MV-4-11 (cell line): ENCODE measurements around the gene MECR.

Experiments used
- DNase-seq: peaks from one replicate; lab custom pipeline; 2025; lab: John Stamatoyannopoulos, UW

MECR gene

DNA sequence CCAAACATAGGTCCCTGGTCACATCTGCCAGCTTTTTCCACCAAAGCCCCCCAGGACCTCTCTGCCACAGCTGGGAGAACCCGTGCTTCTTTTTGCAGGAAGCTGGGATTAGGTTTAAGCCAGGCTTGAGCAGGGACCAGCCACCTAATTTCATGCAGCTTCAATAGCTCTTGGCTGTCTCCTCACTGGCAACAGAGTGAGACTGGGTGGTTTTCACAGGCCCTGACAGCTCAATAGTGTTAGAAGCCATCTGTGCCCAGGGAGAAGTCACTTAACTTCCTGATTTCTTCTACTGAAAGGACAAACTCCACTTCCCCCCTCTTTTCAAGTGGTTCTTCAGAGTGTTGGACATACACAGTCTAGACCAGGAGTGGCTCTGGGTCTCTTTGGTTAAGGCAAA is 28.7 kb downstream of the MECR start:
- peak; percentile 83 for DNase-seq

DNA sequence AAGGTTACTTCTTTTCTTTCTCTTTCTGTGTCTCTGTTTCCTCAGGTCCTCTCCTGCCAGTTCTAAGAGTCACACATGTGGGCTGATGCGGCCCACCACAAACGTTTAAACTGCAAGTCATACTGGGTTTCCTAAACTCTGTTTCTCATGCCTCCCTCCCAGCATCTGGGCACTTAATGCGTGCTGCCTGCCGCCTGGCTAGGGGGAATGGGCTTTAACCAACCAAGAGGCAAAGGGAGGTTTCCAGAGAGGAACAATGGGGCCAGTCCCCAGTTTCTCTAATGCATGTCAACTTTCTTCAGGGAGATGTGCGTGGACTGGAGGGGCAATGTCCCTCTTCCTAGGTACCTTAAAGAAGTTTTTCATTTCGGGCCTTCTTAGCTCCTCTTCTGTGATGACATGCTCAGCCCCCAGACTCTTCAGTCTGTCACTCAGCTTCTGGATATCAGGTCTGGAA is 29.1 kb downstream of the MECR start:
- DNase-seq = peak; percentile 44

- DNase-seq = no peak
Measured at GRCh38 chr1:29200906-29201594, 29.7 kb downstream of the MECR start.

- no peak for DNase-seq
Measured at GRCh38 chr1:29197993-29198392, 32.7 kb downstream of the MECR start.

GRCh38 chr1:29197590-29197924 is 33.2 kb downstream of the MECR start:
- peak; percentile 11 for DNase-seq

DNA sequence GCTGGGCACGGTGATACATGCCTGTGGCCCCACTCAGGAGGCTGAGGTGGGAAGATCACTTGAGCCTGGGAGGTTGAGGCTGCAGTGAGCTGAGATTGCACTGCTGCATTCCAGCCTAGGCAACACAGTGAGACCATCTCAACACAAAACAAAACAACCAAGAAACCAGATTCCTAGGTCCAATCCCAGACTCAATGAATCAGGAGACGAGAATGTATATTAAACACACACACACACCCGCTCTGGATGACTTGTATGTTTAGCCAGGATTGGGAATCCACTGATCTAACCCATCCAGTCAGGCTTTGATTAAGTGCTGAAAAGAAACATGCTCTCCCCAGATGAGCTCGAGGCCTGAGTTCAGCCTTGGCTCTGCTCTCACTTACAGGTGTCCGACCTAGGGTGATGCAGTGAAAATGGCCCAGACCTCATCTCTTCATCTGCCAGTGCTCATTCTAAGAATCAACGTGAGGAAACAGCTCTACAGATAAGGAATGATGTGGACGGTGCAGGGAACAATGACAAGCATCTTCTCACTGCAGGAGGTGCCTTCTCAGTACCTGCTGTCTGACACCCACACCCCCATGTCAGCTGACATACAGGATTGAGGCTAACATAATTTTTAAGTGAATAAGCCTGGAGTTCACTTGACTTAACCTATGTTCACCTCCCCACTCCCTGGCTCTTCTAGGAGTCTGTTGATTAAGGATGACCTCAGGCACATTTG is 33.7 kb downstream of the MECR start:
- DNase-seq = no peak

GRCh38 chr1:29195881-29196291 is 34.8 kb downstream of the MECR start:
- DNase-seq = no peak

- DNase-seq = no peak
Measured at GRCh38 chr1:29193879-29194455, 36.8 kb downstream of the MECR start.

GRCh38 chr1:29190718-29191117 is 40.0 kb downstream of the MECR start:
- no peak for DNase-seq

DNA sequence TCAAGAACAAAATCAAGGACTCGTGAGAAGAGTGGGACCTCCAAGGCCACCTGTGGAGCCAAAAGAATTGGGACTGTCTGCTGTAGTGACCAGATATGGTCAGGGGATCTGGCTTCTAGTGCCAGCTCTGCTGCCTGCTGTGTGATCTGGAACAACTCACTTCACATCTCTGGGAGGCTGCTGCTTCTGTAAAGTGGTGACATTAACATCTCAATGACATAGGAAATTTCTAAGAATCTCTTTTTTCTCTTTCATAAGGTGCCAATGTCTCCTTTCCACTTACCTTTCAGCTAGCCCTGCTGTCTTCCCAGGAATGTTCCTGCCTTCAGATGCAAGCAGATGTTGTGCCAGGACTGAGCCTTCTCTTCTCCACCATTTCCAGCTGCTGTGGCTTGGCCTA is 44.0 kb downstream of the MECR start:
- no peak for DNase-seq

- no peak for DNase-seq
Measured at GRCh38 chr1:29186252-29186651, 44.5 kb downstream of the MECR start.

- peak; percentile 40 for DNase-seq
Measured at GRCh38 chr1:29183287-29183686, 47.4 kb downstream of the MECR start.

GRCh38 chr1:29181413-29182225 is 49.1 kb downstream of the MECR start, which contains the start of gene SRSF4:
TSS of gene SRSF4 (minus strand) at chr1:29181900. CDS start at chr1:29181752, 148 bp downstream.
- DNase-seq = peak; percentile 97

DNA sequence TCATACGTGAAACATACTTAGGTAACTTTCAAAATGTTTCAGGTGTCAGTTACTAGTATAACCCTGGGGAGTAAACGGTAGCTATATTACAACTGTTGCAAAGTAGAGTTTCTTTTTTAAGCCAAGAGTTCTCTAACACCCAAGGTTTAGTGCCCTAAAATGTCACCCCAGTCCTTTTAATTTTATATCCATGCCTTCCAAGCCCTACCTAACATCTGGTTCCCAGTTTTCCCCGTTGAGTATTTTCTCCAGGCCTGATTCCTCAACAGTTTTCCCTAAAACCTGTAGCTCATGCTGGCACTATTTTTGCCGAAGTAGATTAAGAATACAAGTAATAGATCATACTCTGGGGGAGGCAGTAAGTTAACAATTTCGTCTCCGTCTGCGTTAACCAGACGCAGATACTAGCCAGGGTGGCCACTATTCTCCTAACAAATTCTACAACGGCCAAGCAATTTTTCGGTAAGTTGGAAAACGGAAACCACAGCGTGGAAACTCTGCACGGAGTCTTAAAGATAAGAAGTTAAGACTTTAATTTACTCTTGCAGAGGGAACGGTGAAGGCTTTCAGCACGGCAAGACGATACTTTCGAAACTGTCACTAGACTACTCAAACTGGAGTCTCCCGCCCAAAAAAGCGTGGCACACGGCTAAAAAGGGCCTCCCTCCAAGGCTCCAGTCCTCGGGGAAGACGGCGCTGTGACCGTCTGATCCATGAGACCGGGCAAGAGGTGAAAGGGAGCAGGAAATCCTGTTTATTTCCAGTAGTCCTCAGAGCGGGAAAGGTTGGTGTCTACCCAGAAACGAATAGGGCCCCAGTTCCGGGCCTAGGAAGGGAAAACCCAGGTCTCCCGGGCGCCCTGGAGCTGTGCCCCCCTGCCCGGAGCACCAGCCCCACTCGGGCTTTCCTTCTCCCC is 50.0 kb downstream of the MECR start:
- DNase-seq = no peak

DNA sequence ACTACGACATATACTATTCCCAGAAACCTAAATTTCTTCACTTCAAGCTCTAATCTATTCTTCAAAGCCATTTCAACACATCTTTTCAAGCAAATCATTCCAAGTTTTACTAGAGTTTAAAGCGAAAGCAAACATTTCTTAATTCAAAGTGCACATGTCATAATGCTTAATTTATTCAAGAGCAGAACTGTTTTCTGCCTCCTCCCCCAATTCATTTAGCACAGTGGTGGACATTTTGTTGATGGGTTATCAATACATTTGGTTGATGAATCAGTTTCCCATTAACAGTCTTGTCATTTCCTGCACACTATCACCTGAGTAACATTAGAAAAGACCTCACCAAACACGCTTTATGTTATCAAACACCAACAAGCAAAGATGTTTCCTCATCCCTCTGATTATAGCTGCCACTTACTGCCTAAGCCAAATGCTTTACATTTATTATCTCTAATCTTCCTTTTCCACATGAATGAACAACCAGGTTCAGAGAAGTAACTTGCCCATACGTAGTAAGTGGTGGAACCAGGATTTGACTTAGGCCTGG is 51.0 kb downstream of the MECR start:
- no peak for DNase-seq

- DNase-seq = no peak
Measured at GRCh38 chr1:29177022-29177705, 53.6 kb downstream of the MECR start.

- no peak for DNase-seq
Measured at GRCh38 chr1:29176576-29176975, 54.2 kb downstream of the MECR start.

DNA sequence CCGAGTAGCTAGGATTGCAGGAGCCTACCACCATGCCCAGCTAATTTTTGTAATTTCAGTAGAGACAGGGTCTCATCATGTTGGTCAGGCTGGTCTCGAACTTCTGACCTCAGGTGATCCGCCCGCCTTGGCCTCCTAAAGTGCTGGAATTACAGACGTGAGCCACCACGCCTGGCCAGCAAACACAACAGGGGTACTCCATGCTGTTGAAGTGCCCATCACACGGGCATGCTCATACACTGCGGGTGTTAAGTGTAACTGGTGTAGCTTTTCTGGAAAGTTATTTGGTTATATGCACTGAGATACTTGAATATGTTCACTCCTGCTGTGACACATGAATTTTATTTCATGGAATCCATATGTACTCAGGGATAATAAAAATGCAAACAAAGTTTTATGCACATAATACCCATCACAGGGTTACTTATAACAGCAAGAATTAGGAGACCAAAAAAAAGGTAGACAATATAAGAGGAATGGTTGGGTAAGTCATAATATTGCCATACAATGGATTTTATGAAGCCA is 58.3 kb downstream of the MECR start:
- no peak for DNase-seq

GRCh38 chr1:29171521-29171920 is 59.2 kb downstream of the MECR start:
- no peak for DNase-seq

DNA sequence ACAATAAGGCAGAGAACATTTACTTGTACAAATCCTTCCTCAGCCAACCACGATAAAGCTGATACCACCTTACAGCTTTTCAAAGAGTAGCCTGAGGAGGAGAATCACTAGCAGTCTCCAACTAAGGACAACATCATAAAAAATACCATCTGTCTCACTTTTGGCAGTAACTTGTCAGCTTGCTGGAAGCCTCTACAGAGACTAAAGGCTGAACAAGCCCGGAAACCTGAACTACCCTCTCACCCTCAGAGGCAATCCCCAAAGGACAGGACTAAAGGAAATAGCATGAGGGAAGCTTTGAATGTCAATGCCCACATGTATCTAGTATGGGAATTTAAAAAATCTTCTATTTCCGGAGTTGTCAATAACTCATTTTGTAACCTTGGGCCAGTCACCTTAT is 59.6 kb downstream of the MECR start:
- DNase-seq = no peak
